Measurements from ENCODE around the gene P2RY8. TPM values are rescaled to one million over a fixed set of nuclear protein-coding genes. Genes with fewer than 3 reads are reported as not detected.

P2RY8 gene
- total and polyA plus RNA-seq, 2 of the 4 experiments (the other 2 are of a cell fraction) = not detected

GRCh38 chrX:1450361-1451161 lies 86.4 kb downstream of the P2RY8 start:
- in situ Hi-C loops (cut with MboI; ENCODE audit: low sequenced_read_pairs) = loop anchor here (10.0 to 25.0 kb wide), 3 partner anchors 137 to 1362 kb away; partner anchors contain the start of gene AKAP17A

More at GRCh38 chrX:1450361-1451161, 86.4 kb downstream of the P2RY8 start:
- Histone ChIP-seq H4K8ac (ENCODE audit: low read depth in 2 of 2, low read length in 2 of 2) (no peak overlapping the region), H2AFZ (replicated peaks; ENCODE audit: low read length, poor library complexity) (no peak overlapping the region), H2BK5ac (ENCODE audit: low read depth, low read length, poor library complexity, severe bottlenecking) (no peak overlapping the region), H3K4me3 (ENCODE audit: insufficient read depth, low read depth, low read length) (no peak overlapping the region), H3K9ac (ENCODE audit: low read depth, low read length) (no peak overlapping the region), H2AK5ac (ENCODE audit: low read depth, low read length) (no peak overlapping the region), H2BK15ac (ENCODE audit: low read depth, low read length) (no peak overlapping the region), H4K5ac (ENCODE audit: low read depth, low read length) (no peak overlapping the region), H2BK120ac (ENCODE audit: low read depth, low read length) (no peak overlapping the region), H4K20me1 (ENCODE audit: insufficient read depth, low read length) (no peaks in the 10 kb centered on the region), H3K9me3 (ENCODE audit: control insufficient read depth, insufficient read depth, low read length) (no peaks in the 10 kb centered on the region), H3K27ac (ENCODE audit: insufficient read depth, low read length) (no peak overlapping the region), H3K27me3 (ENCODE audit: control insufficient read depth, insufficient read depth, low read length) (no peaks in the 10 kb centered on the region), H3K36me3 (ENCODE audit: control insufficient read depth, insufficient read depth, low read length) (peaks cover 5% of the 10 kb centered on the region), H4K91ac (ENCODE audit: insufficient read depth, low read depth, low read length) (no peak overlapping the region), H3K18ac (ENCODE audit: low read depth, low read length) (no peak overlapping the region), H2AK9ac (replicated peaks; ENCODE audit: low read depth, low read length, poor library complexity) (no peak overlapping the region), H3K14ac (replicated peaks; ENCODE audit: low read depth, low read length) (no peak overlapping the region), H3K4me2 (ENCODE audit: low read depth, low read length) (no peak overlapping the region), H3K79me1 (ENCODE audit: low read depth in 1 of 2, low read length in 2 of 2) (peaks cover 20 to 42% of the 10 kb centered on the region in 2 experiments), H3K9me1 (ENCODE audit: insufficient read depth, low read length) (no peaks in the 10 kb centered on the region), H3K23ac (ENCODE audit: low read depth, low read length) (no peak overlapping the region), H3K4ac (ENCODE audit: low read depth, low read length) (no peak overlapping the region), H3K4me1 (ENCODE audit: control insufficient read depth, insufficient read depth, low read length) (no peaks in the 10 kb centered on the region; the same call in 1 of the 2 replicates), H3K56ac (ENCODE audit: extremely low read depth, insufficient read depth, low read length) (no peak overlapping the region), H2BK20ac (ENCODE audit: low read depth, low read length) (no peak overlapping the region)
- TF ChIP-seq FOS (IDR thresholded peaks at IDR 0.05; ENCODE audit: low read depth, low read length) = no peak
- no peak for TF ChIP-seq BHLHE40 (IDR thresholded peaks at IDR 0.05; ENCODE audit: low read depth, low read length)
- TF ChIP-seq SMC3 (IDR thresholded peaks at IDR 0.05; ENCODE audit: low read depth, low read length) = no peak
- no peak for TF ChIP-seq USF2 (IDR thresholded peaks at IDR 0.05; ENCODE audit: low read depth, low read length)
- TF ChIP-seq MAFK (IDR thresholded peaks at IDR 0.05; ENCODE audit: low read depth, low read length) = no peak
- WGBS, 2 experiments (ENCODE audit: extremely low coverage in 2 of 2, insufficient read length in 1 of 2) = 100% methylated on average over 2 of the region's 9 CpGs; no CpG with 5 or more reads in 1 of the 2 experiments
- ChIA-PET POLR2A (ENCODE audit: unreplicated experiment) (no interaction called here), CTCF (no interaction called here)
- intact Hi-C loops (cut with micrococcal nuclease) = loop anchor here (5.0 to 10.0 kb wide), 3 partner anchors 197 to 1364 kb away; no protein-coding TSS in a partner anchor
- no peak for ATAC-seq (ENCODE audit: low read depth)
- dilution Hi-C loops (cut with HindIII; ENCODE audit: low sequenced_read_pairs, unreplicated experiment) = no loop called here
- DNase-seq = no peak
- BruUV-seq (replicated peaks) = no TSS peak
